Central memory CD4-positive, alpha-beta T cell (primary cell): ENCODE measurements around the gene CHD5.
A peak's percentile ranks its signal among the peaks of the same experiment; 100 is the strongest.

Experiments used
- DNase-seq: peaks from one replicate; pipeline ENCODE4 v3.0.0; 2022

Gene CHD5

DNA sequence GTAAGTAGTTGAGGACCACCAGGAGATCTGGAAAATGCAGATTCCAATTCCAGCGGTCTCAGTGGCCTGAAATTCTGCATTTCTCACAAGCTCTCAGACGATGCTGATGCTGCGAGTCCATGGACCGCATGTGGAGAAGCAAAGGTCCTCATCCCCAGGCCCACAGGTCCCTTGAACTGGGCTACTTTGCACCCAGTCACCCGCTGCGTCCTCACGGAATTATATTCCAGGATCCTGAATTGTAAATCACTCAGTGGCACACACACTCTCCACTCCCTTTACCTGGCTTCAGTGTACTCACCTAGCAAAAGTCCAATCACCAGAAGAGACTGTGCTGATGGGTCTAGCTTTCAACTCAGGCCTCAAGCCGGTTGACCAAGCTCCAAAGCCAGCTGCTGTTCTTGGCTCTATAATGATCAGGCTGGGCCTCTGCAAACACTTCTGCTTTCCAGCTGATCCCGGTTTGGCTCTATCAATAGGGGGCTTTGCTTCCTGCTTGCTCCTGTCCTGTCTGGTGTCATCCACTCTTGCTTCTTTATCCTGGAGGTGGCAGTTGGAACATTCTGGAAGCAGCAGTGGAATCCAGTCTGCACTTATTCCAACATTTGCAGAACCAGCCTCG is 20.2 kb upstream of the CHD5 start:
- no peak for DNase-seq

DNA sequence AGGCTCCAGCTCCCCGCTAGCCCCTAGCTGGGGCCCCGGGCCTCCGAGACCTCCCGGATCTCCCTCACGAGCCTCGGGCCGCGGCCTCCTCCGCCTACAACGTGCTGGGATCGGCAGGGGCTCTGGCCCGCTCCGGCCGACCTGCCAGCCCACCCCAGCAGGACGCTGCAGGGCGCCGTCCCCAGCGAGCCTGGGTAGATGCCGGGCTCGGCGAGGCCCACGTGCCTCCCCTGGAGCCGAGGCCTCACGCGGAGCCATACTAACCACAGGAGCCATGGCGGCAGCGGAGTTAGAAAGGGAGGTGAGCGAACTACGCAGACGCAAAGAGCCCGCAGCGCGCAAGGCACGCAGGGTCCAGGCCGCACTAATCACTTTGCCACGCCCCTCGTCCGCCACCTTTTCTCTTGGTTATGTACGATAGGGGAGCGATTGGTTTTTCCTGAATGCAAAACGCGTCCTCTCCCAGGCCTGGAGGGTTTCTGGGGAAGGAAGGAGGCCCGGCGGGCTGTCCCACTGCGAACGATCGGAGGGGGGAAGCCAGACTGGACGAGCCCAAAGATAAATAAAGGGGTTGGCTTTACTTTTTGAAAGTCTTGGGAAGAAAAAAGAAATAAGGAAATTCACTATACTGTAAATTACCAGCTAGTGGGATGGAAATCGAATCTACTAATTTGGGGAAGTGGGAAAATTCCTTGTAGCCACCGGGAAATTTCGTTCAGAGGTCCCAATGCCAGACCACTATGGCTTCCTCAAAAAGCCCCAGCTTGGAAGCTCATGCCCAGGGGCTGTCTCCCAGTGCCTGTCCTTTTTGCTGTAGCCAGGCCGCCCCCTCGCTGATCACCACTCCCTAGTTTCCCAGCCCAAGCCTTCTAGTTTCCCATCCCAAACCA is 19.4 kb upstream of the CHD5 start, which contains the start of gene RPL22:
TSS of gene RPL22 (minus strand) at position 298 of the 890 bp plus-strand sequence. CDS start at position 276, 22 bp downstream.
- peak; percentile 98 for DNase-seq

DNA sequence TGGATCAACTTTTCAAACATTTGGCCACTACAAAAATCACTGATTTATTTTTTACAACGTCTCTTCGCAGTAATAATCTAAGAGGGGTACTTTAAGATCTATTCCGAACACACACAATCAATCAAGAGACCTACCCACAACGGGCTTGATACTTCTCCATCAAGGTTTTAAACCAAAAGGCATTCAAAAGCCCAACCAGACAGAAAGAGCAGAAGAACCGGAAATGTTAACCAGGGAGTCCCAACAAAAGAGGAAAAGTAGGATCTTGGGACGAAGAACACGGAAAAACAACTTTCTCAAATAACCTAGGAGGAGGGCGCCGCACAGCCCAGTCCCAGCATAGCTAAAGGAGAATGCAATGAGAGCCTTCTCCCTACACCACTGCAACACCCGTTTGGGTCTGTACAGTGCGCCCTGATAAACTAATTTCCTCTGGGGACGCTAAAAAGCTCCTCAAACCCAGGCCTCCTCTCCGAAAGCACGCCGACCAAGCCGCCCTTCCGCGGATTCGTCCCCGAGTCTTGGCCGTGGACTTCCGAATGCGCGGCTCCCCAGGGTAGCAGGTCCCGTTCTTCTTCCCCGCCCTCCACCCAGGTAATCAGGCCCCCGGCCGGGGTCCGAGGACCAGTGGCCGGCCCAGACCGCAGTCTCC is 18.7 kb upstream of the CHD5 start:
- DNase-seq = no peak

DNA sequence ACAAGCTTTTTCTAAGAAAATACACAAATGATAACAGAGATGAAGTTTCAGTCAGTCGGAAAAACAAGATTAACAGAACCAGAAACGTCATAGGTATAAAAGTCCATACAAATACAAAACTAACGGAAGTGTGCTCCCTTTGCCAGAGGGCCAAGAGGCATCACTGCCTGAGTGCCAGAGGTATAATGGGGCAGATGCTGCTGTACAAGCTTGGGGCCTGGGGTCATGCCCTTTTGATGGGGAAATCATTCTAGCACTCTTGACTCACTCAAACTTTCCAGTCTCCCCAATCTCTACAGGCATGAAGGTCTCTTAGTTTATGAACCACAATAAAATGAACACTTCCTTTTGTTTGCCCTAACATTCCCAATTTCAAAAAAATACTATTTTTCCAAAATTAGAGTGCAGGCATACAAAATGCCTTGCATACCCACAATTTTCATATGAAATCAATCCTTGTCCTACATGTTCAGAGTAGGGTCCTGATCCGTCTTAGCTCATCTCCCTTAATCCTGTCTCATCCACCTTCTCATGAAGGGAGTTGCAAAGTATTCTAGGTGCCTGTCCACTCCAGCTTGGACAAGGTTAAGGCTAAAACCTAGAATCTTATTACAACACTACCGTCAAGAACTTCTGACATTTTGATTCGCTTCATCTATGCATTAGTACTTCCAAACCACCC is 17.8 kb upstream of the CHD5 start:
- DNase-seq = no peak

DNA sequence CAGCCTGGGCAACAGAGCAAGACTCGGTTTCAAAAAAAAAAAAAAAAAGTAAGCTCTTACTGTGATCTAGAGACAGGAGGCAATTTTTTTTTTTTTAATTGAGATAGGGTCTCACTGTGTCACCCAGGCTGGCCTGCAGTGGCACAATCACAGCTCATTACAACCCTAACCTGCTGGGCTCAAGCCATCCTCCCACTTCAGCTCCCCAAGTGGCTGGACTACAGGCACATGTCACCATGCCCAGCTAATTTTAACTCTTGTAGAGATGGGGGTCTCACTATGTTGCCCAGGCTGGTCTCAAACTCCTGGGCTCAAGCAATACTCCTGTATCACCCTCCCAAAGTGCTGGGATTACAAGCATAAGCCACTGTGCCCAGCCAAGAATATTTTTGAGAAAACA is 11.8 kb upstream of the CHD5 start:
- no peak for DNase-seq

DNA sequence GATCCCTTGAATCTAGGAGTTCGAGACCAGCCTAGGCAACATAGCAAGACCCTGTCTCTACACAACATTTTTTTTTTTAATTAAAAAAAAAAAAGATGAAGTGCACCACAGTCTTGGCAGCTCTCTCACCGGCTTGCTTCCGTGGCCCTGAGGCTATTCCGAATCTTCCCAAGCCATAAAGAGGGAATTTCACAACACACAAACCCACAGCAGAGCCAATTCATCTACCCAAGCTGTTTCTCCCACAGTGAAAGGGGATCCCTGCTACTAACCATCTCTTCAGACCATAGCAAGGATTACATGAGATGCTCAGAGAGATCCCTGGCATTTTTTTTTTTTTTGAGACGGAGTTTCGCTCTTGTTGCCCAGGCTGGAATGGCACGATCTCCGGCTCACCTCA is 8.3 kb upstream of the CHD5 start:
- no peak for DNase-seq

DNA sequence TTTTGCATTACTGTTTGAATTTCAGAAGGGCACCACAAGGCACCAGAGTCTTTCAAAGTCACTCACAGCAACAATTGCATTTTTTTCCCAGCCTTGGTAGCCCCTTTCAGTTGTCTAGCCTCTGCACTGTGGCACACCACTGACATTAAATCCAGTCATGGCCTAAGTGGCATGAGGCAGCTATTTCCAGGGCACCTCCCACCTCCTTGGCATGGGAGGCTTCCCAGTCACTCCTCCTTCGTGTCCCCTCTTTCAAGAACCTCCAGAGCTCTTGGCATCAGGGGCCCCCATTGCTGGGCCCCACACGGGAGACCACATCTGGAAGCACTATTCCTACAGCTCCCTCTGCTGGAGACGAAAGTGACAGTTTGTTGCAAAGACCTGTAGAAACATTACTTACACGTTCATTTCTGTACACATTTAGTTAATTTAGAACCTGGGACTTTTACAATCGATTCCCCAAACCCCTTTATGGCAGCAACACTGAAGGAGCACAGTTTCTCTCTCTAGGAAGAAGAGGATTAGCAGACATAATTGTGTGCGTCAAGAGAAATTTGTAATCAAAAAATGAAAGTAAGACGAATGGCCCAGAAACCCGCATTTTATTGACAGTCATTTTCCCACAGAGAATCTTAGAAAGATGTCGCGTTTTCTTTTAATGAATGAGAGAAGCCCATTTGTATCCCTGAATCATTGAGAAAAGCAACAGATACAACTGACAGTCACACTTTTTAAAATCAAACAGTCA is 5.7 kb upstream of the CHD5 start:
- no peak for DNase-seq

DNA sequence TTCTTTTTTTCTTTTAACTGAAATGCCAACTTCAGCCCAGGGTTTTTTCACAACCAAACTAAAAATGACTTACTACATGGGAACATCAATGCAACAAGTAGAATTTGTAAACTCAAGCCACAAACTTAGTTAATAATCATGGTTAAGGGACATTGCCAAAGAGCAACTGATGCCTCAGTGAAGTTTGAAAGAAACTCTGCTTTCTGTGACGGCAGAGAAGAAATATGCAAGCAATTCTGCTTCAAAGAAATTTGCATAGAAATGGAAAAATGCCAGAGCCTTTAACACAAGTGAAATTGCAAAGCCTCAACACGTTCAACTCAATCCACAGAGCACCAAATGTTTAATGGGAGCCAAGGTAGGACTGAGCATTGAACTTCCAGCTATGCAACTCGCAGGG is 5.0 kb upstream of the CHD5 start:
- no peak for DNase-seq

DNA sequence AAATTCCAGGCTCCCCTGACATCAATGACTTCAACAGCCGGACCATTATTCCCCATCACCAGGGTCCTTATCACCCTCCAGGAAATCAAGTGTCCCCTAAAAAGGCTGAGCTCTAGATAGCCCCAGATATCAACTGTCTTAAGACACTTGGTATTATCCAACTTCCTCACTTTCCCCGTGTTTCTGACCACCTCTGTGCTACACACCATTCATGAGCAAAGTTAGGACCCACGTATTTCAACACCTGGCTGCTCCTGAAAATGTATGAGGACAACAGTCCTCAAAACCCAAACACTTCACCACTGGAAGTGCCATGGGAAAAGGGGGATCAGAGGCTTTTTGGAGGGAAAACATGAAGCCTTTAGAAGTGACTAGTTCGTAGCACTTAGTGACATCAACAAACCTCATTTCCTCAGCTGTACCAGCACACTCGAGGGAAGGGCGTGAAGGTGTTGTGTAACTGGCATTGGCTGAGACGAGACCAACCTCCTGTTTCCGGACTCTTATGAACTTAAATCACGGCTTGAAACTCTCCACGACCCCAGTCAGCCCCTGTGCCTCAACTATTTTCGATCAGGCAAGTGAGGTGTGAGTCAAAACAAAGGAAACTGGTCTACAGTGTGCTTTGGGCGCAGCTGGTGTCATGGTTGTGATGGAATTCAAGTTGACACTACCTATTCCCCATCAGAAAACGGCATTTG is 4.1 kb upstream of the CHD5 start:
- no peak for DNase-seq

DNA sequence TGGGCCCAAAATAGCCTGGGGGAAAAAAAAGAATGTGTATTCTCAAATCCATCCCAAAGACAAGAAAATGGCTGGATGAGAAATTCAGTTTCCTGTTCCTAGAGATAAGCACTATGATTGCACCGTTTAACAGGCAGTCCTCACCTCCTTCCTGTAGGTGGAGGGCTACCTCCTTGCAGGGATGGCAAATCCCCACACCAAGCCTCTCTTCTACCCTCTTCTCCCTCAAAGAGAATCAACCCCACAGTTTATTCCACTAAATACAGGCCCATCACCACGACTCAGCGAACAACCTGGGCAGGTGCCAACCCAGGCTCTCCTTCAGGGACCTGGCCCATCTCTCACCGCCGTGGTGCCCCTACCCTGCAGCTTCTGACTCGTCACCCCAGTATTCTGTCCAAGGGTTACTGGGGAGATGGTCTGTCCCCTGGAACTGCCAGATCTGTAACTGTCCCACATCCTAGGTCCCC is 3.4 kb upstream of the CHD5 start:
- no peak for DNase-seq

DNA sequence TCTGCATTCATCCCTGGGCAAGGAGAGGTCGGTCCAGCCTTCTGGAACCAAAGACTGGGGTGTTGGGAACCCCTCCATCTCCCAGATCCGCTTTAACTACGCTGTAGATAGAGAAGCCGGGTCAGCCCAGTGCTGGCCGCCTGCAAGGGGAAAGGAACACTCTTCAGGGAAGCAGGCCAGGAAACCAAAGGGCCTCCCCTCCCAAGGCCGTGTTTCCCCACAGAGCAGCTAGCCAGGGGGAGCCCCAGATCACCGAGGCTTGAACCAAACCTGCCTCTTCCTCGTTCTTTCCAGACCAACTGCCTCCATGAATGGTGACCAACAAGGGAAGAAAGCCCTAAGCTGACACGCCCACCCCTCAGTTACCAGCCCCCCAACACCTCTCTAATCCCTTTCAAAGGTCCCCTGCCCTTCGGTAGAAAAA is 1.2 kb upstream of the CHD5 start:
- DNase-seq = no peak

DNA sequence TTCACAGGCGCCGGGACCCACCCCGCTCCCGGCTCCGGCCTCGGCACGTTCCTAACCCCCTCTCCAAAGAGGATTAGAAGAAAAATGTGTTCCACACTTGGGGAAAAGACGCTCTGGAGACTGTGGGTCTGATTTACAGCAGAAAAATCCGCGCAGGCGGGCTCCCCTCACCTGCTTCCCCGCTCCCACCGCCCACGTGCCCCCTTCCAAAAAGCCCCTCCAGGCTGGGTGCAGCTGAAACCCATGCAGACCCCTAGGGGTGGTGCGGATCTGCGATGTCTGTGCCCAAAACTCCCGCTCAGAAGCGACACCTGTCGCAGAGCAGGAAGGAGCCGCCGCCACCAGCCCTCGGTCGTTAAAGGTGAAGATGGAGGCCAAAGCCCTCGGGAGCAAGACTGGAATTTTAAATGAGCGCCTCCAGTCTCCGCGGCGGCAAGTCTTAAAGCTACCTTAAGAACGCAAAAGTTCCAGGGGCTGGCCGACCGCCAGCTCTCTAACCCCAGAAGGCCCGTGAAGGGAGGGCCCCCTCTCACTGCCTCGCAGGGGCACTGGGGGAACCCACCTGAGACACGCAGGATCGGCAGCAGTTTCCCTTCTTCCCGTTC is 688 bp upstream of the CHD5 start:
- DNase-seq = no peak

DNA sequence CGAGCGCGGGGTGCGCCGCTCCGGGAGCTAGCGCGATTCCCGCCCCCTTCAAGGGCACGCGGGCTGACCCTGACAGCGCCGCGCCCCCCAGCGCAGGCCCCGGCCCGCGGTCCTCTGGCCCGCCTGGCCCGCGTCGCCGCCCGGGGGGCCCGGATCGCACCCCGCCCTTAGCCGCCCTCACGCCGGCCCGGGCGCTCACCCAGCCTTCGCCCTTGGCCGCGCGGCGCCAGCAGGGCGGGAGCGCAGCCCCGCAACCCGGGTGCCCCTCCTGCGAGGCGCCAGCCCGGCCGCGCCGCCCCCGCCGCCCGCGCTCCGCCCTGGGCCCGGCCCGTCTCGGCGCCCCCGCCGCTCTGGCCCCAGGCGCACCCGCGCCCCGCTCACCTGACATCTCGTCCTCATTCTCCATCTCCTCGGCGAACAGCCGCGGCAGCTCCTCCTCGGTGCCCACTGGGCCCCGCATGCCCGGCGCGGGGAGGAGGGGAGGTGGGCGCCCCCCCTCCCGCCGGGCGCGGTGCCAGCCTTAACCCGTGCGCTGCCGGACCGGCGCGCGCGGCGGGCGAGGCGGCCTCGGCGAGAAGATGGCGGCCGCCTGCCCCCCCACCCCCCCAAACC is 451 bp downstream of the CHD5 start:
- no peak for DNase-seq

DNA sequence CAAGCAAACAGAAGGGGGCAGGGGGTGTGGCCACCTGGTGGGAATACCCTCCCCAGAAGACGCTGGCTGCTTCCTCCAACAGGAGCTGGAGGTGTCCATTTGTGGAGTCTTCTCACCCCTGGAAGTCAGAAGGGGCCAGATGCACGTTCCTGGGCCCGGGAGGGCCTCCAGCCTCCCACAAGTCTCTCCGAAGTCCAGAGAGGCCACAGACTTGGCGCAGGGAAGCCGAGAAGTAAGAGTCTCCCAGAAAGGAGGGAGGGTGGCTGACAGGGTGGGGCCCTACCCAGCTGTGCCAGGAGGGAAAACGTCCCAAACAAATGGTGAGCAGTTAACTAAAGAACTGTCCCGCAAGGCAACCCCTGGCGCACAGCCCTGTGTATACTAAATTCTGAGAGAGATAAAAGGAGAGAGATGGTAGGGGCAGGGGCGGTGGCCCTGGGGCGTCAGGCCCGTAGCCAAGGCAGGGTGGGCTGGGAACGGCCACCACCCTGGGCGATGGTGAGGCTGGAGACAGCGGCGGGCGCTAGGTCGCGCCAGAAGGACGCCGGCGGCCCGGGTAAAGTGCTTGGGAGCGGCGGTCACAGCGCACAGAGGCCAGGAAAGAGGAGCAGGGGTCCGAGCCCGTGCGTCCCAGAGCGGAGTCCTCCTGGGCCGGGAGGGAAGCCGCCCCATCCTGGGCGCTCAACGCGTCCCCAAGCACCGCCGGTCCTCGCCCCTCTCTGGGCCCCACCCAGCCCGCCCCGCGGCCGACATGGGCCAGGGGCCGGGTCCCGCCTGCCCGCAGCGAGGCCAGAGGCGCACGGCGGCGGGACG is 1.2 kb downstream of the CHD5 start:
- DNase-seq = no peak

DNA sequence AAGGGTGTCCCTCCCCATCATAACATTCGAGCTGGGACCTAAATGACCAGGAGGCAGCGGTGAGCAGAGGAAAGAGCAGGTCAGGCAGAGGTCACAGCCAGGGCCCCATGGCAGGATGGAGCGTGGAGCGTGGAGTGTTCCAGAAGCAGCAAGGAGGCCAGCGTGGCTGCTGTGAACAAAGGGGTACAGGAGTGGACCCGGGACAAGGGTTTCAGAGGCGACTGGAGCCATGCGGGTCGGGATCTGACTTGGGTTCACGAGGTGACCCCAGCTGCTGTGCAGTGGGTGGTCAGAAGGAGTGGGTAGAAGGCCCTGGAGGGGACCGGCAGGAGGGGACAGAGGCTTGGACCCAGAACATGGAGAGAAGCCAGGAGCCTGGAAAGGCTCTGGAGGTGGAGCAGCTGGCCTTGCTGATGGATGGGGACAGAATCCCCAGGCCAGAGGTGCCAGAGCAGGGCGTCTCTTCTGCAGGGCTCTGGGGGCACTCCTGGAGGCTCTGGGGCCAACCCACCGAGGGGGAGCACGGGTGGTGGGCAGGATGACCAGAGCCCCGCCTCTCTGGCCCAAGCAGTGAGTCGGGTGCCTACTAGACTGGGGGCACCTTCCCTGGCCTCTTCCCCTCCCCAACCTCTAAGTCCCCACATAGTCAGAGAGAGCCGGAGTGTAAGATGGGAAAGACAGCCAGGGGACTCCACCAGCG is 2.3 kb downstream of the CHD5 start:
- DNase-seq = no peak

DNA sequence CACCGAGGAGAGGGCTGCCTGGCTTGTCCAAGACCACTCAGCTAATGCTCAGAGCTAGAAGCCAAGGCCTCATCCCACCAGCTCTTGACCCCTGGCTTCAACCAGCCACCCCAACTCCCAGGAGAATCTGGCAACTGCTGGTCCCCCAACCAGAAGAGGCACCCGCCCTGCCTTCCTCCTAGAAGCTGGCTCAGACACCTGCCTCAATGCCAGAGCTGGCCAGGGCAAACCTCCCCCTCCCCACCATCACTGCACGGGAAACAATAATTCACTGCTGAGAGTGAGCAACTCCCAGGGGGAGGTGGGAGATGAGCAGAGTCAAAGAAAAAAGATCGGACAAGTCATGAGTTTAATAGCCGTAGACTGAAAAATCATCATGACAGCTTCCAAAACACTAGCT is 3.3 kb downstream of the CHD5 start:
- no peak for DNase-seq

DNA sequence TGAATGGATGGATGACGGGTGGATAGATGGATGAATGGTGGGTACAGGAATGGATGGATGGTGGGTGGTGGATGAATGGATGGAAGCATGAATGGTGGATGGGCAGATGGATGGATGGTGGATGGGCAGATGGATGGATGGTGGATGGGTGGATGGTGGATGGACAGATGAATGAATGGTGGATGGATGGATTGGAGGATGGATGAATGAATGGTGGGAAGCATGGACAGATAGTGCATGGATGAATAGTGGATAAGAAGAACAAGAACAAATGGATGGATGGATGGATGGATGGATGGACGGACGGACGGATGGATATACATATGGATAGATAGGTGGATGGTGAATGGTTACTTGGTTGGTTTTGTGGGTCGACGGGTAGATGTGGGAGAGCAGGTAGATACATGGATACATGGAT is 4.7 kb downstream of the CHD5 start:
- no peak for DNase-seq

DNA sequence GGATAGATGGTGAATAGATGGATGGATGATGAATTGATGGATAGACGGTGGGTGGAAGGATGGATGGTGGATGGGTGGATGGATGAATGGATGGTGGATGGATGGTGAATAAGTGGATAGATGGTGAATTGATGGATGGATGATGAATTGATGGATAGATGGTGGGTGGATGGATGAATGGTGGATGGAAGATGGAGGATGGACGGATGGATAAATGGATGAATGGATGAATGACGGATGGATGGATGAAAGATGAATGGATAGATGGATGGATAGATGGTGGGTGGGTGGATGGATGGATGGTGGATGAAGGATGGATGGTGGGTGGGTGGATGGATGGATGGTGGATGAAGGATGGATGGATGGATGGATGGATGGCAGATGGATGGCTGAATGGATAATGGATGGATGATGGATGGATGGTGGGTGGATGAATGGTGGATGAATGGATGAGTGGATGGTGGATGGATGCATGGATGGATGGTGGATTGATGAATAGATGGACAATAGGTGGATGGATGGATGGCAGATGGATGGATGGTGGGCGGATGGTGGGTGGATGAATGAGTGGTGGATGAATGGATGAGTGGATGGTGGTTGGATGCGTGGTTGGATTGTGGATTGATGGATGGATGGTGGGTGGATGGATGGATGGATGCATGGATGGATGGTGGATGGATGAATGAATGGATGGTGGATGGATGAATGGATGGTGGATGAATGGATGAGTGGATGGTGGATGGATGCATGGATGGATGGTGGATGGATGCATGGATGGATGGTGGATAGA is 5.3 kb downstream of the CHD5 start:
- DNase-seq = no peak
